ENCODE data around the gene KANK4.

- no peak for TF ChIP-seq CTCF (conservative IDR thresholded peaks at IDR 0.05)
- TF ChIP-seq EZH2 (IDR thresholded peaks at IDR 0.05; ENCODE audit: low read depth): no peak
Measured at GRCh38 chr1:62269851-62270495, 49.3 kb downstream of the KANK4 start.
